ENCODE measurements around the gene HELZ. TPM values are rescaled to one million over a fixed set of nuclear protein-coding genes. Genes with fewer than 3 reads are reported as not detected.
A peak's percentile ranks its signal among the peaks of the same experiment; 100 is the strongest.

Gene HELZ
- total RNA-seq, 1 experiment from 2014 or later = 49.8 TPM

DNA sequence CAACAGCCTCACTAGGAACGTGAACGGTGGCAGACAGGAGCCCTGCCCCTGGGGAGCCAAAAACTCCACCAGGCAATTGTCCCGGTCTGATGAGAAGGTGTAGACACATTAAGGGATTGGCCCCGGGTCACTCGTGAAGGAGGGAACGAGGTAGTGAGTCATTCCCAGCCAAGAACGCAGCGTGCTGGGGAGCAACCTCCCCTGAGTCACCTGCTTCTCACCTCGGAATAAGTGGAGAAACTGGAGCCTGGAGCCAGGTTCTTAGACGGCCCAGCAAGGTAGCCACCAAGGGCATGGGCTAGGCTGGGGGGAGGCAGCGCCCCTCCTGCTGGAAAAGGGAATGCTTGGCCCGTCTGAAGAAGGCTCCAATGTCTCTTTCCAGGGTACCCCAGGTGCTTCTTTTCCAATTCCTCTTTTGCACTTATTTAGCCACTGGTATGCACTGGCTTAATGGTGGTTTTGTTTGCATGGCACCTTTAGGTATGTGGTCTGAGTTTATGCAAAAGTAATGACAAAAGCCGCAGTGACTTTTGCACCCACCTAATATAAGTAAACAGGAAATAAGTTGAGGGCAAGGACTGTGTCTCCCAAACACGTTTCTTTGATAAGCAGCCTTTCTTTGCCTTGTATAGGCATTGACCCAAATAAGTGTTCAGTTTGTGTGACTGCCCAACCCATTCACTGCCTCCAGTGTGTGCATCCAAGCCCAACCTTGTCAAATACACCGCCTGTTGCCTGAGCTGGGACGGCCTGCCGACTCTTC lies 1.8 kb upstream of the HELZ start:
- Histone ChIP-seq H3T11ph (ENCODE audit: low read length) (no peak overlapping the region), H3K23ac (ENCODE audit: insufficient read length, low read depth, low read length) (no peak overlapping the region), H3K56ac (ENCODE audit: insufficient read length, low read depth, low read length) (no peak overlapping the region), H4K20me1 (ENCODE audit: control insufficient read depth, insufficient read depth, insufficient read length) (no peaks in the 10 kb centered on the region), H3K27me3 (ENCODE audit: insufficient read depth, low read length) (no peaks in the 10 kb centered on the region), H3K9ac (ENCODE audit: extremely low read depth, insufficient read length, low read length) (peak overlapping the region; percentile 66), H3K14ac (ENCODE audit: insufficient read depth, low read length) (peak overlapping the region; percentile 1; the same call in 1 of the 2 replicates), H2BK5ac (ENCODE audit: insufficient read length, low read length) (no peak overlapping the region), H3K27ac (ENCODE audit: insufficient read length, low read depth, low read length) (no peak overlapping the region), H2AK5ac (ENCODE audit: insufficient read length, low read length) (no peak overlapping the region), H3K79me2 (ENCODE audit: insufficient read depth, low read length) (no peaks in the 10 kb centered on the region; the same call in 1 of the 2 replicates), H2BK120ac (ENCODE audit: low read depth, low read length, poor library complexity, severe bottlenecking) (no peak overlapping the region), H3K4me2 (ENCODE audit: insufficient read depth, insufficient read length, low read length) (peak overlapping the region; percentile 80), H3K79me1 (ENCODE audit: insufficient read depth, low read depth, low read length, poor library complexity, severe bottlenecking) (no peaks in the 10 kb centered on the region), H4K91ac (ENCODE audit: insufficient read length, low read depth, low read length) (no peak overlapping the region), H2BK15ac (ENCODE audit: low read depth, low read length) (no peak overlapping the region), H3K9me3 (ENCODE audit: control insufficient read depth, low read depth, low read length) (no peaks in the 10 kb centered on the region), H3K18ac (ENCODE audit: insufficient read length, low read depth, low read length) (peak overlapping the region; percentile 44), H4K5ac (ENCODE audit: insufficient read length, low read depth, low read length) (no peak overlapping the region), H2AFZ (ENCODE audit: low read length) (no peak overlapping the region), H2BK12ac (ENCODE audit: insufficient read length, low read depth, low read length) (no peak overlapping the region), H3K23me2 (ENCODE audit: insufficient read length, low read depth, low read length, poor library complexity, severe bottlenecking) (peaks cover 10% of the 10 kb centered on the region), H3K4me1 (ENCODE audit: insufficient read depth, low read length) (no peaks in the 10 kb centered on the region; the same call in 1 of the 2 replicates), H3K4ac (ENCODE audit: low read depth, low read length) (no peak overlapping the region), H2BK20ac (ENCODE audit: low read depth, low read length, poor library complexity, severe bottlenecking) (no peak overlapping the region), H4K8ac (replicated peaks; ENCODE audit: insufficient read length, low read depth, low read length) (no peak overlapping the region)
- peak overlapping the region in 2 of 3 experiments; percentile 29 to 77; a peak in 2 of 7 replicates for H3K27ac Mint-ChIP-seq
- no peaks in the 10 kb centered on the region for H3K27me3 Mint-ChIP-seq (ENCODE audit: low read depth)
- DNase-seq = peak; percentile 74
- TF ChIP-seq, protein P1, sequence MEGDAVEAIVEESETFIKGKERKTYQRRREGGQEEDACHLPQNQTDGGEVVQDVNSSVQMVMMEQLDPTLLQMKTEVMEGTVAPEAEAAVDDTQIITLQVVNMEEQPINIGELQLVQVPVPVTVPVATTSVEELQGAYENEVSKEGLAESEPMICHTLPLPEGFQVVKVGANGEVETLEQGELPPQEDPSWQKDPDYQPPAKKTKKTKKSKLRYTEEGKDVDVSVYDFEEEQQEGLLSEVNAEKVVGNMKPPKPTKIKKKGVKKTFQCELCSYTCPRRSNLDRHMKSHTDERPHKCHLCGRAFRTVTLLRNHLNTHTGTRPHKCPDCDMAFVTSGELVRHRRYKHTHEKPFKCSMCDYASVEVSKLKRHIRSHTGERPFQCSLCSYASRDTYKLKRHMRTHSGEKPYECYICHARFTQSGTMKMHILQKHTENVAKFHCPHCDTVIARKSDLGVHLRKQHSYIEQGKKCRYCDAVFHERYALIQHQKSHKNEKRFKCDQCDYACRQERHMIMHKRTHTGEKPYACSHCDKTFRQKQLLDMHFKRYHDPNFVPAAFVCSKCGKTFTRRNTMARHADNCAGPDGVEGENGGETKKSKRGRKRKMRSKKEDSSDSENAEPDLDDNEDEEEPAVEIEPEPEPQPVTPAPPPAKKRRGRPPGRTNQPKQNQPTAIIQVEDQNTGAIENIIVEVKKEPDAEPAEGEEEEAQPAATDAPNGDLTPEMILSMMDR (conservative IDR thresholded peaks at IDR 0.05) = peak; percentile 40; the same call in 2 of the 3 replicates
- no CpG with 5 or more reads among the region's 17 CpGs for WGBS (ENCODE audit: extremely low coverage, insufficient read length, low lambda C conversion rate)
- no peaks in the 10 kb centered on the region; a peak in 1 of 5 replicates for H3K9me3 Mint-ChIP-seq
- H3K36me3 Mint-ChIP-seq (ENCODE audit: insufficient read depth in 1 of 3, low read depth in 3 of 3) = peaks cover 0 to 12% (median 10%) of the 10 kb centered on the region in 3 experiments; a peak in 4 of 7 replicates
- H3K4me1 Mint-ChIP-seq = peaks cover 26% of the 10 kb centered on the region in 2 experiments
- peak overlapping the region; percentile 83 to 87 for H3K4me3 Mint-ChIP-seq

Data from H9 (cell line).